A549 (cell line): ENCODE measurements around the gene SNF8. TPM values are rescaled to one million over a fixed set of nuclear protein-coding genes. Genes with fewer than 3 reads are reported as not detected.

ENCODE experiments used
- CBX2 ChIP-seq: fragments of 200-600 bp; sonication (generic); IDR thresholded peaks from 2 replicates; pipeline ENCODE4 v1.6.1; 2016; ENCODE audit warnings: low read depth, mild to moderate bottlenecking, borderline replicate concordance
- CBX8 ChIP-seq: fragments of 200-600 bp; sonication (generic); IDR thresholded peaks from 2 replicates; pipeline ENCODE4 v1.6.1; 2016
- CHD2 ChIP-seq: fragments of 150-350 bp; IDR thresholded peaks from 2 replicates; pipeline ENCODE4 v1.6.1; 2014; ENCODE audit warnings: low read length; ENCODE audit not compliant: partially characterized antibody
- CHD4 ChIP-seq: fragments of 200-600 bp; sonication (generic); IDR thresholded peaks from 2 replicates; pipeline ENCODE4 v1.6.1; 2016; ENCODE audit warnings: antibody characterized with exemption, mild to moderate bottlenecking, borderline replicate concordance
- CTCF ChIP-seq: fragments of >200 bp; sonication (Bioruptor Twin); formaldehyde crosslinking; IDR thresholded peaks from 3 replicates; pipeline ENCODE4 v1.5.1; 2016
- EHF ChIP-seq: fragments of 250-450 bp; sonication (Bioruptor Pico); IDR thresholded peaks from 2 replicates; pipeline ENCODE4 v1.5.0; 2020; ENCODE audit warnings: mild to moderate bottlenecking
- FOSB ChIP-seq: fragments of 250-450 bp; sonication (Bioruptor Pico); IDR thresholded peaks from 2 replicates; pipeline ENCODE4 v1.5.0; 2020; ENCODE audit warnings: mild to moderate bottlenecking, moderate library complexity
- FOXS1 ChIP-seq: fragments of 250-450 bp; sonication (Bioruptor Pico); IDR thresholded peaks from 2 replicates; pipeline ENCODE4 v1.5.0; 2020; ENCODE audit warnings: mild to moderate bottlenecking, moderate library complexity
- GATA3 ChIP-seq: IDR thresholded peaks from 2 replicates; pipeline ENCODE4 v1.6.1; 2012; ENCODE audit warnings: borderline replicate concordance
- HEYL ChIP-seq: fragments of 250-450 bp; sonication (Bioruptor Pico); IDR thresholded peaks from 2 replicates; pipeline ENCODE4 v1.8.0; 2021; ENCODE audit warnings: mild to moderate bottlenecking, moderate library complexity
- HOXA7 ChIP-seq: fragments of 250-450 bp; sonication (Bioruptor Pico); IDR thresholded peaks from 2 replicates; pipeline ENCODE4 v1.5.0; 2020; ENCODE audit warnings: mild to moderate bottlenecking, moderate library complexity
- KDM1A ChIP-seq: fragments of 200-600 bp; sonication (generic); IDR thresholded peaks from 2 replicates; pipeline ENCODE4 v1.6.1; 2016; ENCODE audit warnings: low read depth, mild to moderate bottlenecking
- KDM5A ChIP-seq: fragments of 200-600 bp; sonication (generic); IDR thresholded peaks from 2 replicates; pipeline ENCODE4 v1.6.1; 2016; ENCODE audit warnings: antibody characterized with exemption, mild to moderate bottlenecking
- MAX ChIP-seq: IDR thresholded peaks from 2 replicates; pipeline ENCODE4 v1.6.1; 2012
- MAZ ChIP-seq: fragments of 150-350 bp; IDR thresholded peaks from 2 replicates; pipeline ENCODE4 v1.6.1; 2014; ENCODE audit warnings: antibody characterized with exemption, low read depth, low read length, borderline replicate concordance
- MYC ChIP-seq: IDR thresholded peaks from 2 replicates; pipeline ENCODE4 v1.6.1; 2012; ENCODE audit warnings: mild to moderate bottlenecking, inconsistent platforms, low read length, improper control_type of control experiment, borderline replicate concordance
- NFE2L2 ChIP-seq: fragments of 150-350 bp; conservative IDR thresholded peaks from 2 replicates; pipeline ENCODE4 v1.6.1; 2014; ENCODE audit warnings: low read length
- NR3C1 ChIP-seq: fragments of >200 bp; sonication (Bioruptor Twin); formaldehyde crosslinking; IDR thresholded peaks from 3 replicates; pipeline ENCODE4 v1.6.1; 2017
- PBX3 ChIP-seq: IDR thresholded peaks from 2 replicates; pipeline ENCODE4 v1.6.1; 2012
- REST ChIP-seq: fragments of 200-600 bp; sonication (generic); IDR thresholded peaks from 2 replicates; pipeline ENCODE4 v1.6.1; 2016; ENCODE audit warnings: antibody characterized with exemption, mild to moderate bottlenecking, moderate library complexity
- RFX5 ChIP-seq: fragments of 450-650 bp; IDR thresholded peaks from 2 replicates; pipeline ENCODE4 v1.7.1; 2014; ENCODE audit warnings: antibody characterized with exemption, mild to moderate bottlenecking, moderate library complexity
- USF2 ChIP-seq: fragments of 450-650 bp; IDR thresholded peaks from 2 replicates; pipeline ENCODE4 v1.6.1; 2014; ENCODE audit warnings: antibody characterized with exemption
- ZC3H11A ChIP-seq: fragments of 450-650 bp; IDR thresholded peaks from 2 replicates; pipeline ENCODE4 v1.6.1; 2014; ENCODE audit warnings: antibody characterized with exemption, mild to moderate bottlenecking
- ZNF302 ChIP-seq: fragments of 250-450 bp; sonication (Bioruptor Pico); IDR thresholded peaks from 2 replicates; pipeline ENCODE4 v1.9.0; 2021; ENCODE audit warnings: inconsistent platforms, mild to moderate bottlenecking, moderate library complexity
- ZSCAN20 ChIP-seq: fragments of 250-450 bp; sonication (Bioruptor Pico); IDR thresholded peaks from 2 replicates; pipeline ENCODE4 v1.8.0; 2022; ENCODE audit warnings: mild to moderate bottlenecking, moderate library complexity
- polyA plus RNA-seq, 4 experiments: library from polyadenylated mRNA; depleted of rRNA in 3 of 4; stranded (reverse); fragments of >200 nt; fragmentation: RNase III in 1 of 4; extraction: RNeasy Plus Mini Kit Qiagen cat#74134 plus additional on column Dnase treatment in 1 of 4; gene quantifications; 2 replicates in 3 of 4; 3 replicates in 1 of 4; pipeline ENCODE4 v1.2.3, GENCODE V29; 2011 to 2017

The SNF8 gene
- polyA plus RNA-seq, 2 of the 4 experiments (the other 2 are of a cell fraction): 209 to 320 TPM

GRCh38 chr17:48908047-48908843, 36.4 kb downstream of the SNF8 start, which contains the start of gene UBE2Z (continued):
- peak; percentile 31; the same call in 2 of the 3 replicates for TF ChIP-seq CTCF
- no peak; the same call in 1 of the 2 replicates for TF ChIP-seq FOSB (CRISPR knock-in tag)
- no peak for TF ChIP-seq KDM5A
- no peak; the same call in 1 of the 2 replicates for TF ChIP-seq GATA3
- TF ChIP-seq HOXA7 (CRISPR knock-in tag): peak; percentile 65; the same call in 1 of the 2 replicates
- TF ChIP-seq HEYL (CRISPR knock-in tag): no peak
- no peak for TF ChIP-seq ZC3H11A
- TF ChIP-seq CHD2: no peak
- no peak for TF ChIP-seq KDM1A
- no peak for TF ChIP-seq REST
- no peak for TF ChIP-seq USF2
- TF ChIP-seq ZSCAN20: no peak
- TF ChIP-seq MYC: 0 out of 2 replicates have a peak, but pooled peaks have one; percentile 64
- no peak for TF ChIP-seq FOXS1 (CRISPR knock-in tag)
- no peak for TF ChIP-seq NR3C1
- no peak for TF ChIP-seq CHD4
- TF ChIP-seq RFX5: peak; percentile 84; the same call in 1 of the 2 replicates
- no peak for TF ChIP-seq EHF
- peak; percentile 91 for TF ChIP-seq MAX
- no peak for TF ChIP-seq NFE2L2
- TF ChIP-seq ZNF302 (CRISPR knock-in tag): no peak; the same call in 1 of the 2 replicates
- peak; percentile 79 for TF ChIP-seq PBX3
- no peak for TF ChIP-seq CBX8
- 0 out of 2 replicates have a peak, but pooled peaks have one; percentile 13 for TF ChIP-seq MAZ
- no peak for TF ChIP-seq CBX2
